IPS DF 4.7 (cell line): ENCODE data around the gene TUBA4A.

Experiments used
- DNase-seq: peaks from one replicate; pipeline ENCODE4 v3.0.0-alpha.2; 2013; ENCODE audit warnings: low spot score; ENCODE audit errors: extremely low read depth

Gene TUBA4A

DNA sequence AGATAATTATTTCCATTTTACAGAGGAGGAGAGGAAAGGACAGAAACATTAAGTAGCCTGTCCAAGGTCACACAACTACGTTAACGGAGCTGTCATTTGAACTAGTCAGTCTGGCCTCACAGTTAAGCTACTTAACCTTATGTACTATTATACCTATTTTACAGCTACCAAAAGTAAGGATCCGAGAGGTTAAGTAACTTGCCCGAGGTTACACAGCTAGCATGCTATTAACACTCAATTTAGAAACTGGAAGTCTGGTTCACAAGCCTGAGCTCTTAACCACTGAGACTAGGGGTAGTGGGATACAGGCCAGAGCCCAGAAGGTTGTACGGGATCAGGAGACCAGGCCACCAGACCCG, 8.9 kb downstream of the TUBA4A start:
- DNase-seq = no peak

DNA sequence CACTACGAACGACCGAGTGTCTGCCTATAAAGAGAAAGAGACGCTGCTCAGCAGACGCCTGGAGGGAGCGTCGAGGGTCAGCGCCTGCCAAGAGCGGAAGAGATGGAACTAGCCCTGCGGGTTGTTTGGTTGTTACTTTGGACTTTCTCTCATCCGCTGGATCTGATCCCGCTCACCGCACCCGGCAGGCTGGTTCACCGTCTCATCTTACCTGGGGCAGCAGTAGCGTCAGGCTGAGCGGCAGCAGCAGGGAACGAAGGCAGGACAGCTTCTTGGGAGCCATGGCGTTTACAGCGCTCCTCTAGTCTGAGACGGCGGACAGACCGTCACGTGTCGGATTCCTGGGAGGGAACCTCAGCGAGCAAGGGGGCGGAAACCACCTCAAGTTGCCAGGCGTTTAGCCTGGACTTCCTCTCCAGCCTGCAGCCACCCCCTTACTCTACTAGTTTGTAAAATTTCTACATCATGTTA, 10.4 kb downstream of the TUBA4A start:
- DNase-seq = no peak

DNA sequence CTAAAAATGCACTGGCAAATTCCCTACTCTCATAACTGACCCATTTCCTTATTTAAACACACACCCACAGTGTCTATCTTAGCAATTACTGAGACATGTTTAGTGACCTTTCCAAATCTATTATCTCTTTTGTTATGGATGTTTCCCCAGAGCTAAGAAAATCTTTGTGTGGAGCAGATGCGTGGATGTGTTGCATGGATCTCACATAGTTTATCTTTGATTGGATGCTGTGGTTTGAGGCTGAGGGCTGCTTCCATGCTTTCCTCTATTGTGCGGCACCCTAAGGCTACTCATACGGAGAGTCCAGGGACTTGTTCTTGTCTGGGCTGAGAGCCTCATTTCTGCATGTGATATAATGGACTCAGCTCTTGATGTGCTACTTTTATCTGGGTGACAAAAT, 19.4 kb downstream of the TUBA4A start:
- no peak for DNase-seq

DNA sequence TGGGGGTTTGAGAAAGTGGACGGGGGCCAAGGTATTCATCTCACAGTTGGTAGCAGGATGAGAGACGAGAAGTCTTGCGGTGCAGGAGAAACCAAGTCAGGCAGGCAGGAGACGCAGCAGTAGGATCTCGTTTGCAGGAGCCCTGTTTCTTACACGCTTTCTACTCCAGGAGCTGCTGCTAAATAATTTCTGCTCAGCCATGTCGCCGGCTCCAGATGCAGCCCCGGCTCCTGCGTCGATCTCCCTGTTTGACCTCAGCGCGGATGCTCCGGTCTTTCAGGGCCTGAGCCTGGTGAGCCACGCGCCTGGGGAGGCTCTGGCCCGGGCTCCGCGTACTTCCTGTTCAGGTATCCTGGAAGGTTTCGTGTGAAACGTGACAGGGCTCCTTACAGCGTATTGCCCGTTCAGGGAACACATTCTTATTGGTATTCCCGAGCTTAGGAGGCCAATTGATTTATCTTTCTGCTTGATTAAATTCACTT, 23.6 kb downstream of the TUBA4A start:
- DNase-seq = no peak

DNA sequence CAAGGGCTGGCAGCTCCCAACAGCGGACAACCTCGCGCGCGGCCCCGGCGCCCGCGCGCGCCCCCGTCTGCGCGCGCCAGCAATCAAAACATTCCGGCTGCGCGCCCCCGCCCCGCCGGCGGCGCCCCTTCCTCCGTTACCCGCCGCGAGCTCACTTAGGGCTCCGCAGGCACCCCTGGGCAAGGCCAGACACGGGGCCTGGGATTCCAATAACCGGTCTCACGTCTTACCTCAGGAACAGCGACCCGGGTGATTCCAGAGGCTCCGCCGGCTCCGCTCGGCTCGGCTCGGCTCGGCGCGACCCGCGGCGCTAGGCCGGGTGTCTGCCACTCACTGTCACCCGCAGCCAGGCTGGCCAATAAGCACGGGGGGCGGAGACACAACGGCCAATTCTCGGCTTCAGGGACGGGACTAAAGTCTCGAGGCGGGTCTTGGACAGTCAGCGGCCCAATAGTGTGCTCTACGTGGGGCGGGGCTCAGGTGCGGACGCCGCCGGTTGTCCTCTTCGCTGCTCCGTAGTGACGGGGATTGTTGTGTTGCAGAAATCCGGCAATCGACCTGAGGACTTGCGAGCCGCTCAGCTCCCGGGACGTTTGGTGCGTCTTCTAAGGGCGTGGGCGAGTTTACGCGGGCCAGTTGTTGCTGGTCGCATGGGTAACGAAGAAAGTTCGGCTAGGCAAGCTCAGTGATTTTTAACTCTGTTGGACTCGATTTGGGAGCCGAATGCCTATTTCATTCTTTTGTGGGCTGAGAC, 24.2 kb downstream of the TUBA4A start, which contains the start of the genes ANKZF1 and ATG9A:
TSS of gene ANKZF1 (plus strand) at position 502 of the 754 bp plus-strand sequence. CDS start 452 bp downstream, outside the sequence.
TSS of gene ATG9A (minus strand) at position 332 of the 754 bp plus-strand sequence. CDS start 1,612 bp downstream, outside the sequence.
- DNase-seq = no peak

DNA sequence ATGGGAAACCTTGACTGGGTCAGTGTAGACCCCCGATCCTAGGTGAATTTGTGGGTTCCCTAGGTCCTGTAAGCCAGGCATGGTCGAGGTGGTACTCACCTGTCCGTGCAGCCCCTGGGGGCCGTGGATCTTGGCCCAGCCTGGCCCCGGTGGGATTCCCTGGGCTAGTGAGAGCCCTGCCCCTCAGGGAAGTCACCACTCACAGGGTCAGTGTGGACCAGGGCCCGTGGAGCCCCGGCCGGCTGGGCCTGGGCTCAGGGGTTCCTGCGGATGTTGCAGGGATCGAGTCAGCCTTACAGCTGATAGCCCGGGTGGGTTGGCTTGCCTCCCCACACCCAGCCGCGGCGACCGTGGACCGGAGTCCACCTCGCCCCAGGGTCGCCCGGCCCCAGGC, 24.8 kb downstream of the TUBA4A start:
- no peak for DNase-seq

DNA sequence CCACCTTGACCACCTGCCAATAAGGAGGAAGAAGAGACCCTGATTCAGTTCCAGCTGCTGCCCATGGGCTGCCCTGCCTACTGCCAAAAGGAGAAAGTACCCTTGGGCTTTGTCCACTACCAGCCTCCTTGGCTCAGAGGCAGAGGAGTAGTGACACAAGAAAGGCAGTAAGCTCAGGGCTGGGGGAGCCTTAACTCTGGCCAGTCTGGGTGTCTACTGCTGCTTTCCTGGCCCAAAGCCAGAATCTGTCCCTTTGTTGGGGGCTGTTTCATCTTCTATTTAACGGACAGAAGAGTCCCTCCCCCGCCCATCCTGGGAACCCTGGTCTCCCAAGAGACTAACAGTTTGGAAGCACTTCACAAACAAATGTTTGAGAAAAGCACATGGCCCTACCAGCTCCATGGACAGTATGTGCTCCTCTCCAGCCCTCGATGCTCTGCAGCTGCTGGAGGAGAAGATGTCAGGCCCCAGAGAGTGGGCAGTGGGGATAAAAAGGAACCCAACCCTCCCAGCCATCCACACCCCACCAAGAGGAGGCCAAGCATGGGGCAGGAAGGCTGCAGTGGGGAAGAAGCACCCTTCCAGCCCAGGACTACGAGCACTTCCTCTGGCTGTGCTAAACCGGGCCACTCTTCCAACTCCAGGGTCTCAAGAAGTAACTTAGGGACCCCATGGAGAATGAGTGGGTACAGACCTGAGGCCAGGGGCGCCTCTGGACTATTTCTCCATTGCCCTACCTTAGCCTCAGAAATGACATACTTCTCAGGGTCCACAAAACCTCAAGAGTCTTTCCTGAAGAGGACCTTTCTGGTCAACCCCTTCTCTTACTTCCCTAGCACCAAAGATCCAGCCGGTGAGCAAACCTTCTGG, 25.4 kb downstream of the TUBA4A start:
- no peak for DNase-seq

DNA sequence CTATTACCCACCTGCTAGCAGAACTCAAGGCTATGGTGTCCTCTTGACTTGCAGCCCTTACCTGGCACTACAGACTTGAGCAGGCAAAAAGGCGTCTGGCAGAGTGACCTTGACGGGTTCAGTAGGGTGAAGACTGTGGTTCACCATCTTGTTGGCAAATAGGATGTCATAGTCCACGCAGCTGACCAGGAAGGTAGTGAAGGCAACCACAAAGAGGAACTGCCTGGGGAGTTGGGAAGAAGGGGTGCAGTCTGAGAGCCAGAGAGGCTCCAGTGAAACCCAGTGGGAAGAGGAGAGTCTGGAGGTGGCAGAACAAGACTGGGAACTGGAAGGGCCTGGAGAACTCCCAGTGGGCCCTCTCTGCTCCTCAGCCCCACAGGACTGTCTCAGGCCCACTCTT, 28.4 kb downstream of the TUBA4A start:
- DNase-seq = no peak

DNA sequence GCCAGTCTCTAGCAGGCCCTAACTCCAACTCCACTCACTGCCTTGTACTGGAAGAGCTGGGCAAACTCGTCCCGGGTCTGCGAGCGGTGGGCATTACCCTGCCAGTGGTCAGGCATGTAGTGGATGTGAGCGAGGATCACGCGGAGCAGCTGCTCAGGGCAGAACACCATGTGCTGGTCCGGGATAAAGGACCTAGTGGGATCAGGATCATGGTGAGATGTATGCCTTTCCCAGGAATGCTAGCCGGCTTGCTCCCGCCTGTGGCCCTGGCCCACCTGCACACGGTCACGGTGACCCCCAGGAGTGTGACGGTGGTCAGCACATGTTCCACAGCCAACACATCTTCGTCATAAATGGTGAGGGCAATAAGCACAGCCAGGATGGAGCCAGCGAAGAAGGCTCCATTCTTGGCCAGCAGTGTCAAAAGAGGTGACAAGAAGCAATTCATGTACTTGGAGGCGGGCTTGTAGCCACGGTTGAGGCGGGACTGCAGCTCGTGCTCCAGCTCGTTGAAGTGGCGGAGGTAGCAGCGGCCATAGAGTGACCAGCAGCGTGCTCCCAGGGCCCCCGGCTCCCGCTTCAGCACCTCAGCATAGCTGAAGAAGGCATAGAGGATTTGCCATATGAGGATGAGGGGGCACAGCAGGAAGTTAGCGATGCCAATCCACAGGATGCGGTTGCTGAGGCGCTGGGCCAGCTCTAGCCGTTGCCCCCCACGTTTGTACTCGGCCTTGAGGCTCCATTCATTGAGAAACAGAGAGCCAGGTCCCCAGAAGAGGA, 29.7 kb downstream of the TUBA4A start:
- DNase-seq = no peak

DNA sequence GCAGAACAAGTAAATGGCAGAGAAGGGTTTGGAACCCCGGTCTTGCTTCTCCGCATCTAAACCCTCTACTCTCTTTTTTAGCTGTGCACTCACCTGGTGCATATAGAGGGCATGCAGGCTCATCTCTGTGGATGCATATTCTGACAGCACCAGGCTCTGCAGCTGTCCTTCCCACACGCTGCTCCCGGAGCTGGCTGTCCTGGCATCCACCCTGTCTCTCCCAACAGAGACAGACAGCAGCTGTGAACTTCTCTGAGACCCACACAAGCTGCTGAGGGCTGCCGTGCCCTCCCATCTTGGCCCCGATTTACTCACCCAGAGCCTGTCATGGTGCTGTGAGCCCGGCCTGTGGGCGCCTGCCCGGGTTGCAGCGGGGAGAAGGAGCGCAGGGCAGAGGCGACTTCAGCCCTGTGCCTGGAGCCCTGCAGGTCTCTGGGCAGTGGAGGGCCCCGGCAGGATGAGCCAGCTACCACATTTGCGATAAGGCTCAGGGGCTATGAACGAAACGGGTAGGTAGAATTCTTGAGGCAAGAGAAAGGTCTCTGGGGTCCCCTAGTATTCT, 31.7 kb downstream of the TUBA4A start:
- no peak for DNase-seq

DNA sequence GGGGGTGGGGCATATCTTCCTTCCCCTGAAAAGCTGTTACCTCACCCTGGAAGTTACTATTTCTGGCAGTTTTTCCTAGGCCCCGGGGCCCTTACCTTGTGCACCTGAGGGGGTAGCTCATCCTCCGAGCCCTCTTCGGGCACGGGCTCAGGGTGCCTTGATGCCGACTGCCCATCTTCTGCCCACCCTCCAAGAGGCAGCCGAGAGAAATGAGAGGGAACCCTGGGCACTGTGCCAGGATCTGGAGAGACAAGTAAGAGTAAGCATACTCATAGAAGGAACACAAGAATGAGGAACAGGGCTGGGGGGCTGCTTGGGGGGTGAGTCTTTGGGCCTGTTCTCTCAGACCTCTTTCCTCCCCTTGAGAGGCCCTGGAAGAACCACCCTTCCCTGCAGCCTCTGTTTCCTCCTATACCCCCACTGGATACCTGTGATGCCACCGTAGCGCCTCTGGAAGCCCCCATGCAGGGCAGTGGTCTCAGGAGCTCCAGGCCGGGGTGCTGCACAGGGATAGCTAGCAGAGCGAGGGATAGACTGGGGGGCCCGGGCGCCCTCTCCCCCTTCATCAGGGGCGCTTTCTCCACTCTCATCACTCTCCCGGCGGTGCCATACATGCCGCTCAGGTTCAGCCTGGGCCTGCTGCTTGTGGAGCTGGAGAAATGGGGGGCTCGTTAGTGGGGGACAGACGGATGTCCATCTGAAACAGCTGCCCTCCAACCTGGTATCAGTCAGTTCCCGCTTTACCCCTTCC, 32.9 kb downstream of the TUBA4A start:
- DNase-seq = no peak

DNA sequence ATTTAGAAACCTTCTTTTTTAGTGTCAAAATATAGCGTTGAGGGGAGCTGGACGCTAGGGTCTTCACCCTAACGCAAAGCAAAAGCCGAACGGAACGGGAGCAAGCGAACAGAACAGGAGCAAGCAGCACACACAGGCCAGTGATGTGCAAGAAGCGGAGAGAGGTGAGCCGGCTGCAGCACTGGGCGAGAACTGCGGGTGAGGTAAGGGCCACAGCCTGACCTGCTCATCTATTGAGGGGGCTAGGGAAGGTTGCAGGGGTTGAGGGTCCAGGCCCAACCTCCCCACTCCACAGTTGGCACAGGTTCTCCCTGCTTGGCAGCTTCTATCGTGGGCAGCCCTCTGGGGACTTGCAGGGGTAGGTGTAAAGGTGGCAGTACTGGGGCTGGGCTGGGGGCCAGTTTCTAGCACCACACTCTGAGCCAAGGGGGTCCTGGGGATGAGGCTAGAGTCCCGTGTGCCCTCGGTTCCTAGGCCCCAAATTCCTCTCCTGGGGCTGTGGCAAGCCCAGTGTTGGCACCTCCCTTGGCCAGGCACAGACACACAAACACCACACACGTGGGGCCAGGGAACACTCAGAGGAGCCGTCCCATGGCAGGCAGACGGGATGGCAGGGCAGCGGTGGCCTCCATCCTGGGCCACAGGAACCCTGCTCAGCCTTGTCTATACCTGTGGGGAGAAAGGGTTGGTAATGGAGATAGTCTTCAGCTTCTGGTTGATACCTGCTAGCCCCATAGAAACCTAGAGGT, 33.8 kb downstream of the TUBA4A start:
- DNase-seq = no peak

DNA sequence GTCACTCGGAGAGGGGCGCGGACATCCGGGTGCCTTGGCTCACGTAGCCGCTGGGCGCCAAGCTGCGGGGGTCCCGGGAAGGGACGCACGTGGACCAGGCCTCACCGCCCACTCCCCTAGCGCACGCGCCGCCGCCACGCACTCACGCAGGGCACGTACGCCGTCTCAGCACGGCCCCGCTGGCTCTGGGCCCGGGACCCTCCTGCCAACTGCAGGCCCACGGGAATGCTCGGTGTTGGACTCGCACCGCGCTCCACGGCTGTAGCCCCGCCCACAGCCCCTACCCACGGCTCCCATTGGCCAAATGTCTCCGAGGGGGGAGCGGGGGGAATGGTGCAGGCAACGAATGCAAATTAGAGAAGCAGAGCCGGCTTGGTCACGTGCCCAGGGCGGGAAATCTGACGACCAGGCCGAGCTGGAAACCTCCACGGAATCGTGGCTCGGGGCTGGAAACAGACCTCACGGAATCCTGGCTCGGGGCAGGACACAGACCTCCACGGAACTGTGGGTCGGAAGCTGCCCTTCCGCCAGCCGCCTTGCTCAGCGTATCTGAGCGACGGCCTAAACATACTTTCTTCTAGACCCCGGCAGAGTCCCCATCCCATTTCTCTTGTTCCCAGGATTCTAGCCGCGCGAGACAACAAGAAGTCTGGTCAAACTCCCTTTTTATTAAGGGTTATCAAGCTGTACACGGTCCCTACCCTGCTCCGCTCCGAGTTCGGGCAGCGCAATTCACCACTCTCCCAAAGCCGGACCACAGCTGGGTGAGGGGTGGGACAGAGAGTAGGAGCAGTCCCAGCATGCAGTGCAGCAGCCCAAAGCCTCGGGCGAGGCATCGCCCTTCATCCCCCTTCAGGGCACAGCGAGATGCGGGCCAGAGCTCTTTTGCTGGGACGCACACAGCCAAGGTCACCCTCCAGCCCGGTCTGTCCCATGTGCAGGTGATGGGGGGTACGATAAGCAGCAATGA, 34.7 kb downstream of the TUBA4A start, which contains the start of gene ABCB6:
TSS of gene ABCB6 (minus strand) at position 227 of the 970 bp plus-strand sequence. CDS start 285 bp downstream, outside the sequence.
- no peak for DNase-seq

DNA sequence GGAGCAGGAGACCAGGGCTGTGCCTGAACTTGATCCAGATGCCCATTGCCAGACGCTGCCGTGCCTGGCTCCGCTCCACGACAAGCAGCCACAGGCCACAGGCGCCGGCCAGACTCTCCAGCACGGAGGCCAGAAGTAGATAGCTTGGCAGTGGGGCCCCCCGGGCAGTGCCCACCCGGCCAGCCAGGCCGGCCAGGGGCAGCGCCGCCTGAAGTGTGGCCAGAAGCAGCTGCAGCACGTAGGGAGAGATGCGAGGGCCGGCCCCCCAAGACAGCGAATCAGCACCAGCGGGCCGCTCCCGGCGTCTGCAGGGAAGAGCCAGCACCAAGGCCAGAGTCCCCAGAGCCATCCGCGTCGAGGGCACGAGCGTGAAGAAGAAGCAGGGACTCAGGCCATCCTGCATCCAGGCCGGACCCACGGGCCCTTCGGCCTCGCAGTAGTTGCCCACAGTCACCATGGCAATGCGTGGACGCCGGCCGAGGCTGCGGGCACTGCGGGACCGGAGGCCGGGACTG, 35.4 kb downstream of the TUBA4A start:
- no peak for DNase-seq

DNA sequence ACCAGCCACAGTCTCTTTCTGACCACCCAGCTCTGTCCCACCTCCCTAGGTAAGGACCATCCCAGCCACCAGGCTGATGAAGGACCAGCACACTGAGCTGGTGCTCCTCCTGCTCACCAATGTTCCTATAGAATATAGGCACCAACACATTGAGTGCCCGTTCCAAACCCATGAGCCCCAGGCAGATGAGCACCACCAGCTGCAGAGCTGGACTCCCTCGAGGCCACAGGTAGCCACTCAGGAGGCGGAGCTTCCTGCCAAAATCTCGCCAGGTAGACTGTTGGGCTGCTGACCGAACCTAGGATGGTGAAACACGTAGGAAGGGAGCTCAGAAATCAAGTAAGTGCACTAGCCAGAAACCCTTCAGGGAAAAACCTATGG, 37.2 kb downstream of the TUBA4A start:
- DNase-seq = no peak

DNA sequence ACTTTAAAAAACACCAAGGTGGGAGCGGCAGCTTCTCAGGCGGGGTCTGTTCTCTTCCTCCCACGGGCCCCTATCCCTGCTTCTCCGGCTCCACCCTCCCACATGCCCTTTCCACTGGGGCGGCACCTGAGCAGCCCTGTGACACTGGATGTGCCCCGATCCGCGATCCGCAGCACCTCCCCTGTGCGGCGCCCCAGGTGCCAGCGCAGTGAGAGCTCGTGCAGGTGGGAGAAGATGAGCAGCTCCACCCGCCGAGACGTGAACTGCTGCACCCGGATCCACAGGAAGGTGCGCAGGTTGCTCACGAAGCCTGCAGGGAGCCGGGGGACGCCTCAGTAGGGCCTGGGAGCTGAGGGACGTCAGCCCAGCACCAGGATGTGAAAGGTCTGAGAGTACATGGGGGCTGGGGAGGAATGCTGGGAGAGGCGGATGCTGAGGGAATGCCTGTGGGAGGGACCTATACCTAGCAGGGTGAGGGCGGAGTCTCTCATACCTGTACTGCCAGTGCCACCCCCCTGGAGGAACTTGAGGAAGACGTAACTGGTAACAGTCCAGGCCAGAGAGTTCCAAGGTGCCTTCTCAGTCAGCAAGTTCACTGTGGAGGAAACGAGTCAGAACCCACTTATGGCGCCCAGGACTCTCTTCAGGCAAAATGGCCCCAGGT, 37.7 kb downstream of the TUBA4A start:
- no peak for DNase-seq

DNA sequence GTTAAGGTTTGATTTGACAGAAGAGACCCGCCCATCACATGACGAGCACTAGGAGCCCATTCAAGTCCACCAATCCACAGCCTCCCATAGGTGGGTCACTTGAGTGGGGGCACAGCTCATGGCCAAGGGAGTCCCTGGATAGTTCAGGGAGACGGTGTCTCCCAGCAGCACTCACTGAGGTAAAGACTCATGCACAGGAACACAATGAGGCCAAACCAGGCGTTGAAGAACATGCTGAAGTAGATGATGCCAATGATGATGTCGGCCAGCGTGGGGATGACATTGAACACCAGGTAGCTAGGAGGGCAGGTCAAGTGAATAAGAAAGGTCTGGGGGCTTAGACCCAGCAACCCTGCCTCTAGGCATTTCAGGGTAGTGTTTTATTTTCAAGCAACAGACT, 38.9 kb downstream of the TUBA4A start:
- DNase-seq = no peak

DNA sequence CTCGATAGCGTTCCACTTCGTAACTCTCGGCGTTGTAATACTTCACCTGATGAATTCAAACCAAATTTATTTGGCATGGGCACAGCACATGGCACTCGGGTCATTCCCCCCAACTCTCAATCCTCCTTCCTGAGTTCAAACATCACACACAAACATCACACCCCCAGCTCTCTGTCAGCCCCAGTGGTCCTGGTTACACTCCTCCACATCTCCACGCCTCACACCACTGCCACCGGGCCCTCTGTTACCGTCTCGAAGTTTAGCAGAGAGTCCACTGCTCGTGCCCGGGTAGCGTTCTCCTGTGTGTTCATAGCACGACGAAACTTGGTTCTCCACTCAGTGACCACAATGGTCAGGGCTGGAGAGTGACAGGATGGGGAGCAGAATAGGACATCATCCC, 39.6 kb downstream of the TUBA4A start:
- no peak for DNase-seq
